MCF 10A (cell line): Measurements from ENCODE around the gene AGAP1. TPM values are rescaled to one million over a fixed set of nuclear protein-coding genes. Genes with fewer than 3 reads are reported as not detected.

Source experiments
- BruUV-seq: library from RNA; stranded (reverse); fragments of 400-500 nt; replicated peaks from 2 replicates; lab custom pipeline; 2021; lab: Mats Ljungman, UMichigan
- CTCF ChIA-PET: fragments of 300-600 bp; sonication (Branson Sonifier 250); formaldehyde crosslinking; extraction: SDS; loops from one replicate; lab custom pipeline; 2021; ENCODE audit warnings: antibody characterized with exemption, inconsistent platforms; lab: Yijun Ruan, JAX
- POLR2A ChIA-PET: fragments of 300-600, 350-650 bp; sonication (Branson Sonifier 250); formaldehyde crosslinking; extraction: SDS; loops from one replicate; lab custom pipeline; 2020; ENCODE audit warnings: antibody characterized with exemption, inconsistent platforms; lab: Yijun Ruan, JAX
- DNase-seq: peaks from one replicate; pipeline ENCODE4 v3.0.0-alpha.2; 2018; ENCODE audit not compliant: unreplicated experiment
- H3K27ac Mint-ChIP-seq: one replicate; pipeline ENCODE4 v1.8.0; 2022; ENCODE audit warnings: mild to moderate bottlenecking, low read depth, mixed read lengths; ENCODE audit not compliant: unreplicated experiment
- H3K27me3 Mint-ChIP-seq: one replicate; pipeline ENCODE4 v1.8.0; 2022; ENCODE audit warnings: mixed read lengths; ENCODE audit not compliant: insufficient read depth, unreplicated experiment
- H3K36me3 Mint-ChIP-seq: one replicate; pipeline ENCODE4 v1.8.0; 2022; ENCODE audit warnings: mild to moderate bottlenecking, moderate library complexity, mixed read lengths; ENCODE audit not compliant: insufficient read depth, unreplicated experiment
- H3K4me1 Mint-ChIP-seq: one replicate; pipeline ENCODE4 v1.8.0; 2022; ENCODE audit warnings: mixed read lengths; ENCODE audit not compliant: insufficient read depth, unreplicated experiment
- H3K4me3 Mint-ChIP-seq: one replicate; pipeline ENCODE4 v1.8.0; 2022; ENCODE audit warnings: mild to moderate bottlenecking, moderate library complexity, mixed read lengths; ENCODE audit not compliant: unreplicated experiment
- H3K9me3 Mint-ChIP-seq: one replicate; pipeline ENCODE4 v1.8.0; 2022; ENCODE audit warnings: mixed read lengths; ENCODE audit not compliant: unreplicated experiment
- intact Hi-C: fragments of 100-400 bp; cut with micrococcal nuclease; formaldehyde crosslinking; loops from 2 replicates; pipeline ENCODE4 v1.14.1; 2022
- total RNA-seq: library from RNA; stranded (reverse); gene quantifications from 2 replicates; pipeline ENCODE4 v1.2.3, GENCODE V29; 2022
- TF ChIP-seq, protein P1 (sequence below): fragments of 200-600 bp; IDR thresholded peaks from one replicate; pipeline ENCODE4 v1.8.0; 2022; ENCODE audit warnings: antibody characterized with exemption, mild to moderate bottlenecking; ENCODE audit not compliant: unreplicated experiment

Gene AGAP1
- total RNA-seq, 1 experiment from 2014 or later = 41.3 TPM

DNA sequence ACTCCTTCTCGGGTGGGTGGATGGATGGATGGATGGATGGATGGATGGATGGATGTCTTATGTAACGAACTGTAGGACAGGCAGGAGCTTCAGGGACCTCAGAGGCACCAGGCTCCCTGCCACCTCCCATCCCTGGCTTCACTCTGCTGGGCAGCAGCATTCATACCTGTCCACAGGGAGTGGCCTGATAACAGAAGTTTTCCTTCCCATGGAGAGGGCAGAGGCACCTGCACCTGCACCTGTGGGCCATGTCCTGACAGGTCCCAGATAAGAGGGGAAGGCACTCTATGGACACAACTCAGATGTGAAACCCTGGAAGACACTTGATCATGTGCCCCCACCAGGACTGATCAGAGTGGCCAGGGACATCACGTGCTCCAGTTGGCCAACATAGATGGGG, 532.0 kb downstream of the AGAP1 start:
- TF ChIP-seq, protein P1, sequence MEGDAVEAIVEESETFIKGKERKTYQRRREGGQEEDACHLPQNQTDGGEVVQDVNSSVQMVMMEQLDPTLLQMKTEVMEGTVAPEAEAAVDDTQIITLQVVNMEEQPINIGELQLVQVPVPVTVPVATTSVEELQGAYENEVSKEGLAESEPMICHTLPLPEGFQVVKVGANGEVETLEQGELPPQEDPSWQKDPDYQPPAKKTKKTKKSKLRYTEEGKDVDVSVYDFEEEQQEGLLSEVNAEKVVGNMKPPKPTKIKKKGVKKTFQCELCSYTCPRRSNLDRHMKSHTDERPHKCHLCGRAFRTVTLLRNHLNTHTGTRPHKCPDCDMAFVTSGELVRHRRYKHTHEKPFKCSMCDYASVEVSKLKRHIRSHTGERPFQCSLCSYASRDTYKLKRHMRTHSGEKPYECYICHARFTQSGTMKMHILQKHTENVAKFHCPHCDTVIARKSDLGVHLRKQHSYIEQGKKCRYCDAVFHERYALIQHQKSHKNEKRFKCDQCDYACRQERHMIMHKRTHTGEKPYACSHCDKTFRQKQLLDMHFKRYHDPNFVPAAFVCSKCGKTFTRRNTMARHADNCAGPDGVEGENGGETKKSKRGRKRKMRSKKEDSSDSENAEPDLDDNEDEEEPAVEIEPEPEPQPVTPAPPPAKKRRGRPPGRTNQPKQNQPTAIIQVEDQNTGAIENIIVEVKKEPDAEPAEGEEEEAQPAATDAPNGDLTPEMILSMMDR = no peak
- no peak overlapping the region for H3K27ac Mint-ChIP-seq
- peaks cover 10% of the 10 kb centered on the region for H3K36me3 Mint-ChIP-seq
- DNase-seq = no peak
- no peaks in the 10 kb centered on the region for H3K4me1 Mint-ChIP-seq
- no peak overlapping the region for H3K4me3 Mint-ChIP-seq
- no peaks in the 10 kb centered on the region for H3K27me3 Mint-ChIP-seq
- H3K9me3 Mint-ChIP-seq = peaks cover 7% of the 10 kb centered on the region
- POLR2A ChIA-PET = no interaction called here
- intact Hi-C loops = no loop called here
- BruUV-seq = no TSS peak
- CTCF ChIA-PET = no interaction called here

DNA sequence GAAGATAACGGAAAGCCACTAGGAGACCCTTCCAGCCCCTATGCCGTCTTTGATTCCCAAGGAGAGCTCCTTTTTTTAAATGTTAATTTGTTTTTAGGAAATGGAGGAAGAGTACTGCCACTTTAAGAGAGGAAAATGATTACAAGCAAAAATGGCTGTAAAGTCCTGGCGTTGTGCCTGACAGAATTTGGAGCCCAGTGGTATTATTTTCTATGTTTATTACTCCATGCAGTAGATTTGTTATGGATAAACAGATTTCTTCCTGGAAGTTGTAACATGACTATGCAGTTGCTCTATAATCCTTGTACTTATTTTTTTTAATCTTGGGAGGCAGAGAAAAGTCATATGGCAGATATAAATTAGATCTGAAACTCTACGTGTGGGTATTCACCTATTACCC, 533.0 kb downstream of the AGAP1 start:
- POLR2A ChIA-PET = no interaction called here
- no peaks in the 10 kb centered on the region for H3K4me1 Mint-ChIP-seq

DNA sequence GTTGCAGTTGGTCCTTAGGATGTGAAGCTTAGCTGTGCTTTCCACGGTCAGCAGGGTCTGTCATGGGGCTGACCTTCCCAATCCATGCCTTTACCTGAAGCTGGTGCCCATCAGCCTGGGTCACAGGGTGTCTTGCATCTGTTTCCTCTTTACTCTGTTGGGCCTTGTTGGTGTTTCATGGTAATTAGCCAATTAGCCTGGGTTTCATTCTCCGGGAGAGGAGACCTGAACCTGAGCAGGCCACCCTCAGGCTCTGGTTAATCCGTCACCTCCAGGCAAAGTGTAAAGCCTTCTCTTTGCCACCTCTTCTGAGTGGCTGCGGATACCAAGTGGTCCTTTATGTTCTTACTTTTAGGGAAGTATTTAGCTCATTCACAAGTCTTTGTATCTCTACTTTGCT, 534.2 kb downstream of the AGAP1 start:
- ChIA-PET CTCF (interaction anchor here (0.6 kb wide), 1 partner anchor 474 kb away, joined by 3 read pairs; no protein-coding TSS in a partner anchor), POLR2A (no interaction called here)
- Mint-ChIP-seq H3K4me3 (no peak overlapping the region), H3K4me1 (no peaks in the 10 kb centered on the region), H3K36me3 (peaks cover 10% of the 10 kb centered on the region), H3K9me3 (peaks cover 7% of the 10 kb centered on the region), H3K27me3 (no peaks in the 10 kb centered on the region), H3K27ac (no peak overlapping the region)
- no peak for DNase-seq
- BruUV-seq = no TSS peak
- intact Hi-C loops = no loop called here
- TF ChIP-seq, protein P1 = no peak

More for the DNA sequence above, 533.0 kb downstream of the AGAP1 start:
- peaks cover 7% of the 10 kb centered on the region for H3K9me3 Mint-ChIP-seq
- intact Hi-C loops = no loop called here
- TF ChIP-seq, protein P1 = no peak
- DNase-seq = no peak
- CTCF ChIA-PET = no interaction called here
- H3K36me3 Mint-ChIP-seq = peaks cover 10% of the 10 kb centered on the region
- no peak overlapping the region for H3K27ac Mint-ChIP-seq
- no peak overlapping the region for H3K4me3 Mint-ChIP-seq
- H3K27me3 Mint-ChIP-seq = no peaks in the 10 kb centered on the region
- no TSS peak for BruUV-seq

DNA sequence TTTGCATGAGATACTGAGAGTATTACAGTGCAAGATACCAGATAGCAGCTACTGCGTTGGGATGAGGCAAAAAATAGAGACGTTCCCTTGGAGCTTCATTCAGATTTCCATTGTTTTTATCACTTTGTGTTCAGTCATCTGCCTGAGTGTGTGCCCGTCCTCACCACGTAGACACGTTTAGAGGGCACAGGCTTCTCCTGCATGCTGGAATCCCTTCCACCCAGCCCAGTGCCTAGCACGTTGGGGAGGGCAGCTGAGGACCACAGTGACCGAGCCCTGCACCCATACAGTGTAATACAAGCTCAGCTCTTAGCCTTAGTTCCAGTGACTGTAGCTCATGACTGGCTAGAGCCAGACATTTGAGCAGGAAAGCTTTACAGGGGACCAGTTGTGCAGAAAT, 539.6 kb downstream of the AGAP1 start:
- Mint-ChIP-seq H3K27me3 (no peaks in the 10 kb centered on the region), H3K4me3 (no peak overlapping the region), H3K27ac (no peak overlapping the region), H3K4me1 (no peaks in the 10 kb centered on the region), H3K9me3 (peaks cover 7% of the 10 kb centered on the region), H3K36me3 (peaks cover 32% of the 10 kb centered on the region)
- ChIA-PET CTCF (no interaction called here), POLR2A (no interaction called here)
- DNase-seq = no peak
- TF ChIP-seq, protein P1 = no peak
- no TSS peak for BruUV-seq
- intact Hi-C loops = no loop called here
